Measurements from ENCODE around the gene BLCAP. TPM values are rescaled to one million over a fixed set of nuclear protein-coding genes. Genes with fewer than 3 reads are reported as not detected.
"Not testable (repeated sequence)": the region's sequence is repeated elsewhere in the genome, so short reads cannot be mapped to it uniquely, and the experiment has no call there.

BLCAP gene
- total RNA-seq, 2 donors from 2014 or later, result 93.0 to 101 TPM

DNA sequence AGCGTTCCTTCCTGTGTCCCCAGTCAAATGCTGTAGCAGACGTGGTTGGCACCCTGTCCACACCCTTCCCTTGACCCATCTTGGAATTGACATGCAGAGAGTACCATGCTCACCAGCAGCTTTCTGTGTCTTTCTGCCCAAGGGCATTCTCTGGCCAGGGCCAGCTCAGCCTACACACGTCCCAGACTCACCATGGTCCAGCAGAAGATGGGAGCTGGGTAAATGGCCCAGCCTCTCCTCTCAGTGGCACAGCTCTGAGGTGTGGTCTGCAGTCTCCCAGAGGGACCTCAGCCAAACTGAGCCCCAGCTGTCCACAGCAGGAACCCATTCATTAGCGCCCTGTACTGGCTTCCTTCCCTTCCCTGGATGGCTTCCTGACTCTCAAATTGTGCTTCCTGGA lies 31.1 kb upstream of the BLCAP start:
- H3K4me3 ChIP-seq, result no peak overlapping the region
- intact Hi-C loops (cut with DNase I), result no loop called here
- DNase-seq (ENCODE audit: low spot score), result no peak
- H3K27me3 ChIP-seq (replicated peaks; ENCODE audit: insufficient read depth), result peaks cover 3% of the 10 kb centered on the region
- TF ChIP-seq POLR2AphosphoS5 (IDR thresholded peaks at IDR 0.05) (no peak), CTCF (IDR thresholded peaks at IDR 0.05) (no peak), POLR2A (IDR thresholded peaks at IDR 0.05) (no peak)
- H3K27ac ChIP-seq, result no peak overlapping the region
- no peaks in the 10 kb centered on the region for H3K4me1 ChIP-seq (replicated peaks)
- WGBS, result 89% methylated on average over 4 of the region's 4 CpGs
- H3K36me3 ChIP-seq, result no peaks in the 10 kb centered on the region
- H3K9me3 ChIP-seq, result no peaks in the 10 kb centered on the region

- no peak for DNase-seq (ENCODE audit: low spot score)
- H3K4me3 ChIP-seq, result no peak overlapping the region
- no peaks in the 10 kb centered on the region for H3K4me1 ChIP-seq (replicated peaks)
- no peak overlapping the region for H3K27ac ChIP-seq
- TF ChIP-seq POLR2A (IDR thresholded peaks at IDR 0.05), result no peak
- no peak for TF ChIP-seq POLR2AphosphoS5 (IDR thresholded peaks at IDR 0.05)
- no peak for TF ChIP-seq CTCF (IDR thresholded peaks at IDR 0.05)
- H3K9me3 ChIP-seq, result no peaks in the 10 kb centered on the region
- intact Hi-C loops (cut with DNase I), result no loop called here
- 76% methylated on average over 4 of the region's 4 CpGs for WGBS
- H3K27me3 ChIP-seq (replicated peaks; ENCODE audit: insufficient read depth), result peaks cover 3% of the 10 kb centered on the region
- H3K36me3 ChIP-seq, result no peaks in the 10 kb centered on the region
Observed at GRCh38 chr20:37558306-37558705, 30.6 kb upstream of the BLCAP start.

- TF ChIP-seq POLR2A (IDR thresholded peaks at IDR 0.05), result no peak
- TF ChIP-seq CTCF (IDR thresholded peaks at IDR 0.05), result no peak
- no peak for TF ChIP-seq POLR2AphosphoS5 (IDR thresholded peaks at IDR 0.05)
- Histone ChIP-seq H3K27ac (no peak overlapping the region), H3K9me3 (no peaks in the 10 kb centered on the region), H3K4me1 (replicated peaks) (no peaks in the 10 kb centered on the region), H3K27me3 (replicated peaks; ENCODE audit: insufficient read depth) (no peaks in the 10 kb centered on the region), H3K4me3 (no peak overlapping the region), H3K36me3 (no peaks in the 10 kb centered on the region)
- WGBS, result 85% methylated on average over 6 of the region's 6 CpGs
- DNase-seq (ENCODE audit: low spot score), result no peak
- intact Hi-C loops (cut with DNase I), result no loop called here
Observed at GRCh38 chr20:37556538-37556937, 28.9 kb upstream of the BLCAP start.

DNA sequence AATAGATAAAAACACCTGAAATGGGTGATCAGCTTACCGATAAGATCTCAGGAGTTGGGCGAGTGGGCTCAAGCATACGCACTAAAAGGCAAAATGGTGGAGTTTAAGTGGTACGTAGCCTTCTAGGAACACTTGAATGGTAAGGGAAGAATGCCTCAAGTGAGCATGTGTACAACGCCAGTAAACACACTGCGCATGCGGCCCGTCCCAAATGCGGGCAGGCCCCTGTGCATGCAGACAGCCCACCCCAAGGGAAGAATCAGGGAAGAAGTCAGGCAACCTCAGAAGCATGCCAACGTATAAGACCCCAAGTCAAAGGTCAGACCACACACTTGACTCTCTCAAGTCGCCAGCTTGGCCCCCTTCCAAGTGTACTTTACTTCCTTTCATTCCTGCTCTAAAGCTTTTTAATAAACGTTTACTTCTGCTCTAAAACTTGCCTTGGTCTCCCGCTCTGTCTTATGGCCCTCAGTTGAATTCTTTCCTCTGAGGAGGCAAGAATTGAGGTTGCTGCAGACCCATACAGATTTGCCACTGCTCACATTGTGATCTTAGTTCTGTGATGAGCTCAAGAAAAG lies 27.1 kb upstream of the BLCAP start:
- H3K27me3 ChIP-seq (replicated peaks; ENCODE audit: insufficient read depth); DNase-seq (ENCODE audit: low spot score); H3K4me3 ChIP-seq; H3K36me3 ChIP-seq; H3K4me1 ChIP-seq (replicated peaks); H3K27ac ChIP-seq; intact Hi-C loops (cut with DNase I); H3K9me3 ChIP-seq: not testable (repeated sequence)
- WGBS, result 56% methylated on average over 13 of the region's 13 CpGs

GRCh38 chr20:37552415-37552814 lies 24.7 kb upstream of the BLCAP start:
- WGBS, result 58% methylated on average over 1 of the region's 1 CpG
- intact Hi-C loops (cut with DNase I), result no loop called here
- TF ChIP-seq POLR2AphosphoS5 (IDR thresholded peaks at IDR 0.05) (no peak), POLR2A (IDR thresholded peaks at IDR 0.05) (no peak), CTCF (IDR thresholded peaks at IDR 0.05) (no peak)
- Histone ChIP-seq H3K4me3 (no peak overlapping the region), H3K4me1 (replicated peaks) (no peaks in the 10 kb centered on the region), H3K36me3 (no peaks in the 10 kb centered on the region), H3K27me3 (replicated peaks; ENCODE audit: insufficient read depth) (no peaks in the 10 kb centered on the region), H3K27ac (no peak overlapping the region), H3K9me3 (no peaks in the 10 kb centered on the region)
- DNase-seq (ENCODE audit: low spot score), result no peak

GRCh38 chr20:37551660-37552059 lies 24.0 kb upstream of the BLCAP start:
- H3K27me3 ChIP-seq (replicated peaks; ENCODE audit: insufficient read depth); H3K4me3 ChIP-seq; DNase-seq (ENCODE audit: low spot score); H3K36me3 ChIP-seq; H3K4me1 ChIP-seq (replicated peaks); H3K9me3 ChIP-seq; intact Hi-C loops (cut with DNase I); H3K27ac ChIP-seq: not testable (repeated sequence)
- 44% methylated on average over 2 of the region's 2 CpGs for WGBS

GRCh38 chr20:37550101-37550920 lies 22.6 kb upstream of the BLCAP start:
- H3K9me3 ChIP-seq; intact Hi-C loops (cut with DNase I); H3K36me3 ChIP-seq; H3K27me3 ChIP-seq (replicated peaks; ENCODE audit: insufficient read depth); H3K4me1 ChIP-seq (replicated peaks); H3K27ac ChIP-seq; H3K4me3 ChIP-seq; DNase-seq (ENCODE audit: low spot score): not testable (repeated sequence)
- 79% methylated on average over 16 of the region's 16 CpGs for WGBS
